Esophagus (tissue), 2 donors: ENCODE data around the gene ZNF521. TPM values are rescaled to one million over a fixed set of nuclear protein-coding genes. Genes with fewer than 3 reads are reported as not detected.

Experiments used
- H3K27ac ChIP-seq, 2 donors: one replicate each; pipeline ENCODE4 v1.5.1; 2013; ENCODE audit warnings: low read depth in 2 of 2, mild to moderate bottlenecking in 2 of 2, inconsistent platforms in 1 of 2, low read length in 1 of 2, moderate library complexity in 1 of 2
- H3K27me3 ChIP-seq, 2 donors: one replicate each; pipeline ENCODE4 v1.6.1; 2013; ENCODE audit warnings: low read length in 2 of 2, control low read depth in 1 of 2, mild to moderate bottlenecking in 1 of 2; ENCODE audit not compliant: insufficient read depth in 2 of 2, control insufficient read depth in 1 of 2
- H3K36me3 ChIP-seq, 2 donors: one replicate each; pipeline ENCODE4 v1.6.1; 2013; ENCODE audit warnings: low read length in 1 of 2; ENCODE audit not compliant: control insufficient read depth in 2 of 2, insufficient read depth in 2 of 2
- H3K4me1 ChIP-seq, 2 donors: one replicate each; pipeline ENCODE4 v1.6.1; 2013; ENCODE audit warnings: low read length in 1 of 2; ENCODE audit not compliant: control insufficient read depth in 2 of 2, insufficient read depth in 2 of 2
- H3K4me3 ChIP-seq, 2 donors: one replicate each; pipeline ENCODE4 v1.5.1; 2013; ENCODE audit warnings: low read length in 2 of 2, mild to moderate bottlenecking in 2 of 2, low read depth in 1 of 2, moderate library complexity in 1 of 2
- H3K9me3 ChIP-seq, 2 donors: one replicate each; pipeline ENCODE4 v1.6.1; 2013; ENCODE audit warnings: mild to moderate bottlenecking in 2 of 2, low read depth in 1 of 2, low read length in 1 of 2, moderate library complexity in 1 of 2; ENCODE audit not compliant: control insufficient read depth in 2 of 2, insufficient read depth in 1 of 2
- WGBS, 2 donors: extraction: QIAGEN DNeasy Blood & Tissue Kit; methylation state at CpG; one replicate each; pipeline ENCODE4 v1.1.7; 2013; 5-methylcytosine and 5-hydroxymethylcytosine counted together
- polyA plus RNA-seq, 2 donors: library from polyadenylated mRNA; stranded (reverse); fragments of 200-250 nt; gene quantifications; one replicate each; pipeline ENCODE4 v1.2.3, GENCODE V29; 2013
- donor health status: healthy with polysubstance abuse.
- donor health status: Bipolar disorder and iron deficiency.

The ZNF521 gene
- polyA plus RNA-seq, 2 donors: 0.79 to 1.2 TPM

DNA sequence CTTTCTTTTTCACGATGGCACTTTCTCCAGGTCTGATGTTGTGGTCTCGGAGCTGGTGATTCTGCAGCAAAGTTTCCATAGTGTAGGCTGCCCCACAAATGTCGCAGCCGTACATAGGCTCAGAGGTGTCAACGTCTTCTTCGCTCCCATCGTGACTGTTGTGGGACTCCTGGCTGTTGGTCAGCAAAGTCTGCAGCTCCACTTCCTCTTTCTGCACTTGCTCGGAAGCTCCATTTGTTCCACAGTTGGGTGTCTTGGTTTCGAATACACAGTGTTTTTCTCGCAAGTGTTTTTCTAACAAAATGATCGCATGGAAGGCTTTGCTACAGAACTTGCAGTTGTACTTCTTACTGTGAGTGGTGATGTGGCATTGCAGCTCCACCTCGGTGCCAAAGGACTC lies 126.8 kb downstream of the ZNF521 start:
- Histone ChIP-seq H3K9me3 (no peaks in the 10 kb centered on the region), H3K27ac (no peak overlapping the region), H3K4me1 (no peaks in the 10 kb centered on the region), H3K4me3 (no peak overlapping the region), H3K27me3 (no peaks in the 10 kb centered on the region), H3K36me3 (no peaks in the 10 kb centered on the region)
- WGBS, 2 donors: 88 to 89% methylated on average over 12 of the region's 12 CpGs

DNA sequence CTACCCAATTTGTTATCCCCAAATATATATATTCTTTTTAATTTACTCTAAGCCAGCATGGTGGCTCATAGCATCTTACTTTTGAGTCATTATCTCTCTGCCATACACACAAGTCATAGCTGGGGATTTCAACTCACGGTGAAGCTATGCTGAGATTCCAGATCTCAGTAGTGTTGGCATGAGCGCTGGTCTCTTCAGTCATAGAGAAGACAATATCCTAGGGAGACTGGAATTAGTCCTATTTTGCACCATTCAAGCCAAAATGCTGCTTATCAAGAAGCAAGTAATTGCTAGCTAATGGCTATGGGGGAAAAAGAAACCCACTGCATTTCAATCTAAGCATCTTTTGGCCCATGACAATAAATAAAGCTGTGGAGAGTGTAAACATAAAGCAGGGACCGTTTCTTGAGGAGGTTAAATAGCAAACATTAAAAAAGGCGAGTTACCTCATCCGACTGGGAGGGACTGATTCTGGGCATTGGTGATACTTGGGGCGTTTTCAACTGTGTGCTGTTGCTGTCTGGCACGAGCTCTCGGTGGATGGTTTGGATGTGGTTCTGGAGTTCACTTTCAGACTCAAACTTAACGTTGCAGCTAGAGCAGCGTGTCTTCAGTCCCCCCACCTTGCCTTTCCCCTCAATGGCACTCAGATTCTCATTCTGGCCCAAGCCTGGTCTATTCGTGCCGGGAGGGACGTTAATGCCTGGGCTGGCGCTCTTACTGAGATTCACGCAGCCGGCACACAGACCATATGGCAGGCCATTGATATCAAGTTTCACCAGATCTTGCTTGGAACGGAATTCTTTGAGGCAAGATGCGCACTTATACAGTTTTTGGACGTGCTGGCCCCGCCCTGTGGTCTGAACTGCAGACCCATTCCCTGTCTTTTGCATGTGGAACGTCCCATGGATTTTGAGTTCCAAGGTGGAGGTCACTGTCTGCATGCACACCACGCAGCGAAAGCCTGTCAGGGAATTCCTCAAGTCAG lies 127.8 kb downstream of the ZNF521 start:
- no peaks in the 10 kb centered on the region for H3K27me3 ChIP-seq
- no peaks in the 10 kb centered on the region for H3K9me3 ChIP-seq
- WGBS, 2 donors: 88 to 91% methylated on average over 23 of the region's 23 CpGs
- no peaks in the 10 kb centered on the region for H3K4me1 ChIP-seq
- H3K27ac ChIP-seq: no peak overlapping the region
- no peak overlapping the region for H3K4me3 ChIP-seq
- H3K36me3 ChIP-seq: no peaks in the 10 kb centered on the region

DNA sequence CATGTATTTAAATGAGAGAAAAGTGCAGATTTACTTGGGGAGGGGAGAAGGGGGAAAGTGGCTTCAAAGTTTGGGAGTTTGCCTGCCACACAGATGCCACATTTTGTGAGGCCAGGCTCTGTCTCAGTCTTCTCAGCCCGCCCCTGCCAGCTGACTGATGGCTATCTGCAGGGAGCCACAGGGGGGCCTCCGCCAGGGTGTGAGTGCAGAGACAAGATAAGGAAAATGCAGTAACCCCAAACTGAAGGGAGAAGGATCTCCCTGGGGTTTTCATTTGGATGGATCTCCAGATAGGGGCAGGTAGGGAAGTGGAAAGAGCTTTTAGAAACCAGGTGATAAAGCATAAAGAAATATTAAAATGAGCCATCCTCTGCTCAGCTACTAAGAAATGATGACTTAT lies 128.8 kb downstream of the ZNF521 start:
- Histone ChIP-seq H3K4me1 (no peaks in the 10 kb centered on the region), H3K4me3 (no peak overlapping the region), H3K36me3 (no peaks in the 10 kb centered on the region), H3K27me3 (no peaks in the 10 kb centered on the region), H3K9me3 (no peaks in the 10 kb centered on the region), H3K27ac (no peak overlapping the region)
- WGBS, 2 donors: 64 to 84% methylated on average over 2 of the region's 2 CpGs

DNA sequence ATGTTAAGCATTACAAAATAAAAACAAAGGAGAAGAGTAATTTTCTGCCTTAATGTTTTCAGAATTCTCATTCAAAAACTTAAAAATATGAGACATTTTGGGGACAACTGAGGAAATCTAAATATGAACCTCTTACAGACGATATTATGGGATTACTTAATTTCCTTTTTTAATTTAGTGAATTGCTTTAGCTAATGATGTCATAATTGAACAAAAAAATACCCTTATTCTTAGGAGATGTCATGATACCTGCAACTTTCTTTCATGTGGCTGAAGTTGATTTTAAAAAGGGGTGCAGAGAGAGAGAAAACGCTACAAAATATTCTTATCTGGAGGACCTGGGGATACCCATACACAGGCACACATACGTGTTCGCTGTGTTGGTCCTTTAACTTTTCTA lies 129.3 kb downstream of the ZNF521 start:
- no peaks in the 10 kb centered on the region for H3K4me1 ChIP-seq
- H3K4me3 ChIP-seq: no peak overlapping the region
- WGBS, 2 donors: 88 to 92% methylated on average over 4 of the region's 4 CpGs
- H3K36me3 ChIP-seq: no peaks in the 10 kb centered on the region
- H3K9me3 ChIP-seq: no peaks in the 10 kb centered on the region
- no peak overlapping the region for H3K27ac ChIP-seq
- H3K27me3 ChIP-seq: no peaks in the 10 kb centered on the region

DNA sequence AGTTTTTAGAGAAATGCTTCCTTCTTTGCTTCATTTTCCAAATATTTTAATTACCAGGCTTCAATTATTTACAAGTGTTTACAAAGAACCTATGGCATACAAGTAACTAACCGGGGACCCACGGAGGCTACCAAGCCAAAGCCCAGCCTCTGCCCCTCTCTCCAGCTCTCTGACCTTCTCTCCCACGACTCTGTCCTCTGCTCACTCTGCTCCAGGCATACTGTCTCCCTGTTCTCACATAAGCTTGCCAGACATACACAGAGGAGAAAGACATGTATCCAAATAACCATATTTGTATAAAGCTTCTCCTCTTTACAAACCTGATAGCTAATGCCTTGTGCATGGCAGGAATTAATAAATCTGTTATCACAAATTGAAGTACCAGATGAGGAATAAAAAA lies 141.3 kb downstream of the ZNF521 start:
- WGBS, 2 donors: 73 to 74% methylated on average over 3 of the region's 3 CpGs
- H3K27ac ChIP-seq: no peak overlapping the region

DNA sequence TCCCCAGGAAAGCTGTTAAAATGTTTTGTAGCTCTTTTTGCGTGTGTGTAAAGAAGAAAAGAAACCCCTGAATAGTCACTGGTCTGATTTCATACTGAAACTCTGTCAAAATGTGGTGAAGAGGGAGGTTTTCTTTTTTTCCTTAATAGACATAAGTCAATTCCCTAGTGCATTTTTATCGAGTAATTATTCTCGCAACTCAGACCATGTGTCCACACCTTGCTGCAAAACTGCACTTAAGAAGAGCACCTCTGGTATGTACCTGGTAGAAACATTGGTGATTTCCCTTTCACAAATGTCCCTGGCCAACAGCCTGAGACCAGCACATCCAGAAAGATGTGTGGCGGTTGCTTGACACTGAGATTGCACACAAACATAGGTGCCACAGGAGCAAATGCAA lies 159.9 kb downstream of the ZNF521 start:
- Histone ChIP-seq H3K27me3 (no peaks in the 10 kb centered on the region), H3K27ac (no peak overlapping the region), H3K36me3 (no peaks in the 10 kb centered on the region), H3K4me1 (no peaks in the 10 kb centered on the region), H3K9me3 (no peaks in the 10 kb centered on the region), H3K4me3 (no peak overlapping the region)
- 82 to 87% methylated on average over 4 of the region's 4 CpGs for WGBS, 2 donors

More for the DNA sequence above, 141.3 kb downstream of the ZNF521 start:
- Histone ChIP-seq H3K36me3 (no peaks in the 10 kb centered on the region), H3K4me1 (no peaks in the 10 kb centered on the region), H3K9me3 (no peaks in the 10 kb centered on the region), H3K4me3 (no peak overlapping the region), H3K27me3 (no peaks in the 10 kb centered on the region)

GRCh38 chr18:25190472-25190871 lies 161.5 kb downstream of the ZNF521 start:
- WGBS, 2 donors: 52 to 63% methylated on average over 3 of the region's 3 CpGs
- Histone ChIP-seq H3K27me3 (no peaks in the 10 kb centered on the region), H3K4me1 (no peaks in the 10 kb centered on the region), H3K36me3 (no peaks in the 10 kb centered on the region), H3K9me3 (no peaks in the 10 kb centered on the region), H3K4me3 (no peak overlapping the region), H3K27ac (no peak overlapping the region)

DNA sequence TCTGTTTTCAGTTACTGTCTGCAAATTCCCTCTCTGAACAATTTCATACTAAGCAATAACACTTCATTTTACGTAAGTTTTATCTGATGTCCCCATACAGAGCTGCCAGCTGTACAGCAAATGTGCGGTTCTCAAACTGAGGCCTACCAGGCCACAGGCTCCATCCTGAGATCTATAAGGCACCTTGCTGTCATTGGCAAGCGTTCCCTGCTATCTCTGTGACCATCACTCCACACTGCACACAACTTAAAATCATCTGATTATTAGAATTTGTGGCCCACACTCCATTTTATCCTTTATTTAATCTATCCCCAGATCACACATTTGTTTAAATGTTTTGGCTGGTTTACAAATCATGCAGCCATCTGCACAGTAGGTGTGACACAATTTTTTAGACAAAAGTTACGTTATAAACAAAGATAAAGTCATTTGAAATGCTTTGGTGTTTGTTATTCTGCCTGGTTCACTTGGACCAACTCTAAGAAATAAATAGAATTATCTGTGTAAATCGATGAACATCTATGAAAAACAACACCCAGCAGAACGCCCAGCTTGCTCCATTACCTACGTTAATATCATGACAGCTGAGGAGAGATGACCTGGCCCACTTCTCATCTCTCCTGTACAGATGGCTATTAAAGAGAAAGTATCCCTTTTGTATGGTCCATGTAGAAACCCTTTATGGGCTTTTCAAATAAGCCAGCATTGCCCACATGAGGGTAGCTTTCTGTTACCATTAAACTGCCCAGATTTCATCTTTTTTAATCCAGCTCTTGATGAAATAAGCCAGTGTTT lies 162.4 kb downstream of the ZNF521 start:
- Histone ChIP-seq H3K4me1 (no peaks in the 10 kb centered on the region), H3K9me3 (no peaks in the 10 kb centered on the region), H3K27me3 (no peaks in the 10 kb centered on the region), H3K4me3 (no peak overlapping the region), H3K27ac (no peak overlapping the region), H3K36me3 (no peaks in the 10 kb centered on the region)
- WGBS, 2 donors: 85 to 89% methylated on average over 7 of the region's 7 CpGs

DNA sequence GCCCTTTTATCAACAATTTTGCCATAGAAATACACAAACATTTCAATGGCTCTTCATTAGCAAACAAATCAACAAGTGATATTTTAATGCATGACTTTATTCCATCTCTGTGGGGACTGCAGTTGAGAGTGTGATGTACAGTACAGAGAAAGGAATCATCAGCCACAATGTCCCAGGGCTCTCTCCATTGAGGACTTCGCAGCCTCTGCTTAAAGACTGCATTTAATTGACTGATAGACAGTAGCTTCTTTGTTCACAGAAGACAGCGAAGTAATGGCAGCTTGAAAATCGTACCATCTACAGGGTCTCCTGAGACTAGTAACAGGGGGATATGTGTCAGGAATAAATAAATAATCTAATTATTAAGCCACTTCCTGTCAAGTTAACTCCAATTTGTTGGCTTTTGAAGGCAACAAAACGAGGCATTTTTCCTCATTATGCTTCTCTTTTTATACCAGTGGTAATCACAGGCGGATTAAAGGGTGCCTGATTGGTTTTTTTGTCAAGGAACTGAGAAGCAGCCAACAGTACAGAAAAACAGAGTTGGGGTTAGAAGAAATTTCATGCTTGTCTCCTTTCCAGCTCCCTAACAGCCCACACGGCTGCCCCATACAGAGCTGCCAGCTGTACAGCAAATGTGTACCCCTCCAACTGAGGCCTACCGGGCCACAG lies 164.3 kb downstream of the ZNF521 start:
- H3K27me3 ChIP-seq: no peaks in the 10 kb centered on the region
- H3K27ac ChIP-seq: no peak overlapping the region
- no peak overlapping the region for H3K4me3 ChIP-seq
- 85 to 86% methylated on average over 7 of the region's 7 CpGs for WGBS, 2 donors
- H3K36me3 ChIP-seq: no peaks in the 10 kb centered on the region
- H3K4me1 ChIP-seq: no peaks in the 10 kb centered on the region
- H3K9me3 ChIP-seq: no peaks in the 10 kb centered on the region
